T-helper 1 cell treated with Interleukin-12 subunit alpha and Interleukin-12 subunit beta and Interleukin-4 antibody, amounts not matched to agents 30 μg/mL and 1 μg/mL, for 36 hours (primary cell): Measurements from ENCODE around the gene POFUT1.
"Not testable (repeated sequence)": the region's sequence is repeated elsewhere in the genome, so short reads cannot be mapped to it uniquely, and the experiment has no call there.

Experiments used
- H3K27ac Mint-ChIP-seq: one replicate; pipeline ENCODE4 v1.8.0; 2021; ENCODE audit warnings: mild to moderate bottlenecking, mixed read lengths
- H3K27me3 Mint-ChIP-seq: one replicate; pipeline ENCODE4 v1.8.0; 2021; ENCODE audit warnings: low read depth, mixed read lengths
- H3K36me3 Mint-ChIP-seq: one replicate; pipeline ENCODE4 v1.8.0; 2021; ENCODE audit warnings: low read depth, mixed read lengths
- H3K4me1 Mint-ChIP-seq: one replicate; pipeline ENCODE4 v1.8.0; 2021; ENCODE audit warnings: low read depth, mixed read lengths
- H3K4me3 Mint-ChIP-seq: one replicate; pipeline ENCODE4 v1.8.0; 2021; ENCODE audit warnings: mild to moderate bottlenecking, moderate library complexity, mixed read lengths
- H3K9me3 Mint-ChIP-seq: one replicate; pipeline ENCODE4 v1.8.0; 2021; ENCODE audit warnings: mixed read lengths

POFUT1 gene

DNA sequence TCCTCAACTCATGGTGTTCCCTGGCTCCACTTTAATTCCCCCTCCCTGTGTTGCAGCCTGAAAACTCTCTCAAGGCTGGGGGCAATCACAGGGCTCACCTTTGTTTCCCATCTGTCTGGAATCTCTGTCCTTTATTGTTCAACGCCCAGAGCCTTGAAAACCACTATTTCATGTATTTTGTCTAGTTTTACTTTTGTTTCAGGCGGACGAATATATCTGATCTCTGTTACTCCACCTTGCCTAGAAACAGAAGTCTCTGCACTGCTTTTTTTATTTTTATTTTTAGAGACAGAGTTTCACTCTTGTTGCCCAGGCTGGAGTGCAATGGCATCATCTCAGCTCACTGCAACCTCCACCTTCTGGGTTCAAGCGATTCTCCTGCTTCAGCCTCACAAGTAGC is 27.7 kb upstream of the POFUT1 start:
- Mint-ChIP-seq H3K27ac (no peak overlapping the region), H3K27me3 (no peaks in the 10 kb centered on the region), H3K9me3 (no peaks in the 10 kb centered on the region), H3K4me3 (no peak overlapping the region), H3K36me3 (peaks cover 2% of the 10 kb centered on the region), H3K4me1 (no peaks in the 10 kb centered on the region)

DNA sequence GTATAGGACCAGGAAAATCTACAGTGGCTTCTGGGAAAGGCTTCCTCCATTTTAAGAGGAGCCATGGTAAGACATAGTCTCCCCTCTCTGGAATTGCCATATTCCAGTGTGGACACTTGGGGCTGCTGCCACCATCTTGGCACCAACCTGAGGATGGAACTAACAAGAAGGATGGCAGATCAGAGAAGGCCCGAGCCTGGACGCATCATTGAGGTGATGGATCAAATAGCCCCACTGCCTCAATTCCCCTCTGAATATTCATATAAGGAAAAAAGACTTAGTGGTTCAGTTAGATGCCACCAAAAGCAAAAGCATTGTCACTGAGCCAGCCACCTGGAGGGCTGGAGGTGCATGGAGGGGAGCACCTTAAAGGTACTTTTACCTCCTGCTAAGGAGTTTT is 26.1 kb upstream of the POFUT1 start:
- Mint-ChIP-seq H3K9me3 (no peaks in the 10 kb centered on the region), H3K4me1 (no peaks in the 10 kb centered on the region), H3K27ac (no peak overlapping the region), H3K4me3 (no peak overlapping the region), H3K27me3 (no peaks in the 10 kb centered on the region), H3K36me3 (peaks cover 2% of the 10 kb centered on the region)

DNA sequence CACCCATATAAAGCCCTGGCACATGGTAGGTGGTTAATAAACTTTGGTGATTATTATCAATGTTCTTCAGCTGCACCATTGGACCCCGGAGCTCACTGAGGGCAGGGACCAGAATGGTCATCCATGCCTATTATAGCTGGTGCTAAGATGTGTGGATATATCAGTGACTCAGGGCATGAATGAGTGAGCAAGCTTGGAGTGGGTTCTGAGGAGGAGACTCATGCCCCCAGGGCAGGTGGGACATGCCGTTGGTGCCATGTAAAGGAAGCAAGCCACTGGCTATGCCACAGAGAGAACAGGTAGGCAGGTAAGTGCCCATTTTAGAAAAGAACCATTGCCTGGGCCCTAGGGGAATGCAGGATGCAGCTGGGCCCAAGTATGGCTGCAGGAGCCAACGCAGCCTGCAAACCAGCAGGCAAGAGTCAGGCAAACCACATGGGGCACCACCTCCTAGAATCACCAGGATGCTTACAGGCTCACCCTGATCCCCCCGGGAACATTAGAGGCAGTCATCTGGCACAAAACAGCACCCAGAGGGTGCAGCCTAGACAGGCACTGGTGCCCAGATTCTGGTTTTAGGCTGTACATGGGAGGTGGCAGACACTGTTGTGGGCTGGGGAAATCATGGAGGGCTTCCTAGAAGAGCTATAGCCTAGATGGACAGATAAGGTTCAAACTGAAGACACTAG is 23.6 kb upstream of the POFUT1 start:
- Mint-ChIP-seq H3K4me1 (peaks cover 3% of the 10 kb centered on the region), H3K36me3 (no peaks in the 10 kb centered on the region), H3K9me3 (no peaks in the 10 kb centered on the region), H3K27me3 (no peaks in the 10 kb centered on the region), H3K4me3 (no peak overlapping the region), H3K27ac (no peak overlapping the region)

DNA sequence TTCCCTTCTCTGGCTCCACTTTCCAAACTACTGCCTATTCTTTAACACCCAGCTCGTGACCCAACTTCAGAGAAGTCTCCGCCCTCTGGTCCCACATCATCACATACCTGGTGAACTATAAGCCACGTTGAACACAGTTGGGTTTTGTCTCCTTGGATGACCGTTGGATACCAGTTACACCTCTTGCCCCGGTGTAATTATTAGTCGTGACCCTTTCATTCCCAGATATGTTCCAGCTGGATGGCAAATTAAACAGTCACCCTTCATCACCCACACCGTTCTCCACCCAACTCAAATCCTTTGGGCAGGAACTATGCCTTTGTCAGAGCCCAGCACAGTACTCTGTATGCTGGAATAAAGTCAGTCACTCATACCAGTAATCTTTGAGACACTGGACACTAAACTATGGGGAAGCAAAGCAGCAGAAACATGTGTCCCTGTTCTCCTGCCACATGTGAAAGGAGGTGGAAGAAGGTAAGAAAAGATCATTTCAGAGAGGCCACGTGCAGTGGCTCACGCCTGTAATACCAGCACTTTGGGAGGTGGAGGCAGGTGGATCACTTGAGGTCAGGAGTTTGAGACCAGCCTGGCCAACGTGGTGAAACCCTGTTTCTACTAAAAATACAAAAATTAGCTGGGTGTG is 22.6 kb upstream of the POFUT1 start:
- Mint-ChIP-seq H3K9me3 (no peaks in the 10 kb centered on the region), H3K4me1 (peaks cover 5% of the 10 kb centered on the region), H3K27ac (no peak overlapping the region), H3K4me3 (no peak overlapping the region), H3K36me3 (no peaks in the 10 kb centered on the region), H3K27me3 (no peaks in the 10 kb centered on the region)

- Mint-ChIP-seq H3K4me3 (no peak overlapping the region), H3K27me3 (no peaks in the 10 kb centered on the region), H3K9me3 (no peaks in the 10 kb centered on the region), H3K27ac (no peak overlapping the region), H3K36me3 (no peaks in the 10 kb centered on the region), H3K4me1 (peaks cover 10% of the 10 kb centered on the region)
Observed at GRCh38 chr20:32186506-32186905, 21.2 kb upstream of the POFUT1 start.

DNA sequence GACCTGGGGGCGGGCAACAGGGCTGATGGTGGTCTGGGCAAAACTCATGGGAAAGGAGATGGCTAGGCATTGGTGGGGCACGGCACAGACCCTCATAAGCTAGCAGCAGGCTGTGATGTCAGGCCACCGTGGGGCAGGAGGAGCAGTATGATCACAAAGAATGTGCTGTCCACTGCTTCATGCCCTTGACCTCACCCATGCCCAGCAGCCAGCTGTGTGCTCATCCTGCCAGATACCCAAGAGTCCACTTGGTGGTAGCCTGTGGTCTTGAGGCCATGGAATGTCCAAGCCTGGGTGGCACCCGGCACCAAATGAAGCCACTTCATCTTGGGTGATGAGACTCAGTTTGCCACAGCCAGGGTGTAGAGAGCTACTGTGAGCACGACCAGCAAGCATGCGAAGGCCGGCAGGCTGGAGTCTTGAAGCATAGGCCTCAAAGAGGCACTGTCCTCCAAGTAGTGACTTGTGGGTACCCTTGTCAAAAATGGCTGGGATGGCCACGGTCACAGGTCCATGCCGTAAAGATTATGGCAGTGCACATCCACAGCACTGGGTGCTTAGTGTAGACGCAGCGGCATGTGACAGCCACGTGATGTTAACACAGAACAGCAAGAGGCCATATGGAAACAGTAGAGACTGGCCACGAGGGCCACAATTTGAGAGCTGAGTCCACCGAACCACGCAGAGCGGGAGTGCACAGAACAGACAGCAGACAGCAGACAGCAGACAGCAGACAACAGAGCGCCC is 19.1 kb upstream of the POFUT1 start:
- H3K27ac Mint-ChIP-seq, result peak overlapping the region; percentile 42
- peak overlapping the region; percentile 20 for H3K4me3 Mint-ChIP-seq
- H3K9me3 Mint-ChIP-seq, result no peaks in the 10 kb centered on the region
- no peaks in the 10 kb centered on the region for H3K27me3 Mint-ChIP-seq
- H3K4me1 Mint-ChIP-seq, result peaks cover 15% of the 10 kb centered on the region
- peaks cover 2% of the 10 kb centered on the region for H3K36me3 Mint-ChIP-seq

- no peak overlapping the region for H3K27ac Mint-ChIP-seq
- peaks cover 18% of the 10 kb centered on the region for H3K4me1 Mint-ChIP-seq
Observed at GRCh38 chr20:32189123-32189410, 18.6 kb upstream of the POFUT1 start.

GRCh38 chr20:32189691-32190615 is 17.7 kb upstream of the POFUT1 start:
- H3K4me1 Mint-ChIP-seq, result peaks cover 18% of the 10 kb centered on the region
- peaks cover 11% of the 10 kb centered on the region for H3K36me3 Mint-ChIP-seq
- H3K27ac Mint-ChIP-seq, result peak overlapping the region; percentile 20
- H3K4me3 Mint-ChIP-seq, result peak overlapping the region; percentile 74
- H3K9me3 Mint-ChIP-seq, result no peaks in the 10 kb centered on the region
- H3K27me3 Mint-ChIP-seq, result no peaks in the 10 kb centered on the region

More at GRCh38 chr20:32189123-32189410, 18.6 kb upstream of the POFUT1 start:
- Mint-ChIP-seq H3K4me3 (peak overlapping the region; percentile 74), H3K9me3 (no peaks in the 10 kb centered on the region), H3K36me3 (peaks cover 7% of the 10 kb centered on the region), H3K27me3 (no peaks in the 10 kb centered on the region)

DNA sequence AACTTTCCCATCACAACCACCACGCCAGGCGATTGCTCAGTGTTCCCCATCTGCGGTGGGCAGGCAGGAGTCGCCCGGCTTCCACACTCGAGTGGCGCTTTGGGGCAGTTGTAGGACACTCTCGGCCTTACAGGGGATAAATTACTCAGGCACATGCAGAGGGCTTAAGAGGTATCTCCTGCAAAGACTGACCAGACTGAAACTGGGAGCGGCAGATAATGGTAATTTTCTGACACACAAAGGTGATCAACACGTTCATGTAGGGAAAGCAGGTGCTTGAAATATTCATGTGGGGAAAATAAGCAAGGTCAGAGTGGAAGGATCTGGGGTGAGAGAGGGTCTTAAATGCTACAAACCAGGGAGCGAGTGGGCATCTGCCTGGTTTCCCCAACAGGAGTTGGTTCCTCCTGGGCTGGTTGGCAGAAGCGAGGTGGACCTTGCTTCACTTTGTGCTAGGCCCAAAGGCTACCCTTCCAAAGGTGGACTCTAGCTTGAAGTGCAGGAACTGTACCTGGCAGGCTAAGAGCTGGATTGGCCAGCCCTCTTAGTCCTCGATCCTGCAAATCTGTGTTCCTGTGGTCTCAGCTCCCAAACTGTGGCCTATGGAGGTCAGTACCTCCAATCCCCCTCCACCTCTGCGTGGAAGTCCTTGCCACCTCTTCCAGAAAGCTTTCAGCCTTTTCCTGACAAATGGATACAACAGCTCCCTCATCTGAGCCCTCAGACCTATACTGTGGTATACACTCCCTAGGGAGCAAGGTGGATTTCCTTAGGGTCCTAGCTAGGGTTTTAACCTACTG is 16.9 kb upstream of the POFUT1 start:
- peak overlapping the region; percentile 67 for H3K4me3 Mint-ChIP-seq
- peaks cover 17% of the 10 kb centered on the region for H3K36me3 Mint-ChIP-seq
- no peaks in the 10 kb centered on the region for H3K9me3 Mint-ChIP-seq
- no peaks in the 10 kb centered on the region for H3K27me3 Mint-ChIP-seq
- peak overlapping the region; percentile 2 for H3K27ac Mint-ChIP-seq
- peaks cover 18% of the 10 kb centered on the region for H3K4me1 Mint-ChIP-seq

DNA sequence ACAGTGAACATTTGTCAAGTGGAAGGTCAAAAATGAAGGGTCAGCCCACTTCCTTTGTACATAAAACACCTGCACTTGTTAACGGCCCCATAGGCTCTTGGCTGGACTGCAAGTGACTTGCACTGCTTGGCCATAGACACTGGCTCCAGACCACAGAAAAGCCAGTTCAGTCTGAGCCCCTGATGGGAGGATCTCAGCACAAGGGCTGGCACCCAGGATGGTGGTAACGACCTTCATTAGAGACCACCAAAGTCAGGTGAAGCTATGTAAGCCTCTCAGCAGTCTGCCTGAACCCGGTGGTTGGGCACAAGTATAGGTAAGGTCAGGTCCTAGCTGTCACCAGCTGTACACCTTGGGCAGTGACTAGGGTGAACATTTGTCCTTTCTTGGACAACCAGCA is 16.3 kb upstream of the POFUT1 start:
- Mint-ChIP-seq H3K9me3 (no peaks in the 10 kb centered on the region), H3K27ac (no peak overlapping the region), H3K36me3 (peaks cover 17% of the 10 kb centered on the region), H3K4me3 (peak overlapping the region; percentile 67), H3K27me3 (no peaks in the 10 kb centered on the region), H3K4me1 (peaks cover 18% of the 10 kb centered on the region)

- H3K27ac Mint-ChIP-seq, result no peak overlapping the region
- H3K4me3 Mint-ChIP-seq, result no peak overlapping the region
- no peaks in the 10 kb centered on the region for H3K9me3 Mint-ChIP-seq
- H3K36me3 Mint-ChIP-seq, result peaks cover 17% of the 10 kb centered on the region
- peaks cover 18% of the 10 kb centered on the region for H3K4me1 Mint-ChIP-seq
- H3K27me3 Mint-ChIP-seq, result no peaks in the 10 kb centered on the region
Observed at GRCh38 chr20:32191873-32192272, 15.8 kb upstream of the POFUT1 start.

DNA sequence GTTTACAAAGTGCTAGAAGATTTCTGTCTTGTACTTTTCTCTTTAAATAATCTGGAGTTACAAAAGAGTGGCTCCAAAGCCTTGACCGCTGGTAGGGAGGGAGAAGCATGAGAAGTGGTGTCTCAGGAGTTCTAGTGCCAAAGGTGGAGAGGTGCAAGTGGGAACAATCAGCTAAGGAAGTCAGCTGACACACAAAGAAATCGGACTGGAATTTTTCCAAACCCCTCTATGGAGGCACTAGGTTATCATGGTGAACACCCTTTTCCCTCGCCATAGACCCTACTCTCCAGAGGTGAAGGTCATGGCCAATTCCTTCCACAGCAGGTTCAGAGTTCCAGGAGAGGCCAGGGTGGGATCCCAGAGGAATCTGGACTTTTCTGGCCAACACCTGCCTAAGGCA is 15.0 kb upstream of the POFUT1 start:
- no peak overlapping the region for H3K27ac Mint-ChIP-seq
- H3K4me3 Mint-ChIP-seq, result no peak overlapping the region
- peaks cover 18% of the 10 kb centered on the region for H3K4me1 Mint-ChIP-seq
- no peaks in the 10 kb centered on the region for H3K9me3 Mint-ChIP-seq
- H3K36me3 Mint-ChIP-seq, result peaks cover 22% of the 10 kb centered on the region
- H3K27me3 Mint-ChIP-seq, result no peaks in the 10 kb centered on the region

GRCh38 chr20:32193336-32193735 is 14.3 kb upstream of the POFUT1 start:
- H3K27ac Mint-ChIP-seq, H3K4me3 Mint-ChIP-seq, H3K27me3 Mint-ChIP-seq, H3K9me3 Mint-ChIP-seq: not testable (repeated sequence)
- Mint-ChIP-seq H3K4me1 (peaks cover 18% of the 10 kb centered on the region), H3K36me3 (peaks cover 24% of the 10 kb centered on the region)

DNA sequence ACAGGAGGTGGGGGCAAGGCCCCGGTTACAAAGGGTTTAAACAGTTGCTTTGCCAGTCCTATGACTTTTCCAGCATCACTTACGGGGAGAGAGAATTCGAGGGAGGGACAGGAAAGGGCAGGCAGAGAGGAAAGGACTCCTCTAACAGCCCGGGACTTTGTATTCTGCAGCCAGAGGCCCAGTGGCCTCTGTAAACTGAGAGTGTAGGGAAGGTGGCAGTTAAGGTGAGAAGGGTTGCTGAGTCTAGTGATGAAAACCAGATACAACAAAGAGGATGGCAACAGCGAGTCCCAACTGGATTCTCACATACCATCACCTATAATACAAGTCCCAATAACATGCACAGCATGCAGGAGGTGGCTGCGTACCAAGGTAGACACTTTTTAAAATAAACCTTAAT is 13.7 kb upstream of the POFUT1 start:
- Mint-ChIP-seq H3K27ac (no peak overlapping the region), H3K4me3 (no peak overlapping the region), H3K9me3 (no peaks in the 10 kb centered on the region), H3K27me3 (no peaks in the 10 kb centered on the region), H3K4me1 (peaks cover 15% of the 10 kb centered on the region), H3K36me3 (peaks cover 24% of the 10 kb centered on the region)
